H1 (cell line): Measurements from ENCODE around the gene SH2B3. TPM values are rescaled to one million over a fixed set of nuclear protein-coding genes. Genes with fewer than 3 reads are reported as not detected.

Experiments
- CTCF ChIA-PET: fragments of 300-600 bp; sonication (Branson Sonifier 250); formaldehyde crosslinking; loops from one replicate; lab custom pipeline; 2021; ENCODE audit not compliant: partially characterized antibody; lab: Charles Lee
- POLR2A ChIA-PET: fragments of 300-600 bp; sonication (Branson Sonifier 250); formaldehyde crosslinking; loops from one replicate; lab custom pipeline; 2021; ENCODE audit warnings: inconsistent platforms; ENCODE audit not compliant: partially characterized antibody; lab: Charles Lee
- DNase-seq, 2 experiments: peaks; one replicate each; pipeline versions ENCODE4 v3.0.0 to v3.0.0-alpha.2; 2010 to 2022; ENCODE audit warnings: low spot score in 2 of 2, low read depth in 1 of 2, mixed read lengths in 1 of 2
- FAIRE-seq: peaks from 2 replicates; lab custom pipeline; 2011; peaks lifted over from hg19 to GRCh38; lab: Jason Lieb, UNC
- H2AFZ ChIP-seq: 2 replicates; pipeline ENCODE4 v1.8.1; 2012; ENCODE audit warnings: low read length, inconsistent platforms
- H2AK5ac ChIP-seq: 2 replicates; pipeline ENCODE4 v1.6.1; 2013; ENCODE audit warnings: low read depth, low read length
- H2BK120ac ChIP-seq: replicated peaks from 2 replicates; pipeline ENCODE3; 2013; ENCODE audit warnings: low read depth, low read length, inconsistent platforms
- H2BK12ac ChIP-seq: 2 replicates; pipeline ENCODE4 v1.6.1; 2013; ENCODE audit warnings: low read depth, low read length
- H2BK15ac ChIP-seq: 2 replicates; pipeline ENCODE4 v1.6.1; 2013; ENCODE audit warnings: low read length
- H2BK20ac ChIP-seq: 2 replicates; pipeline ENCODE4 v1.6.1; 2013; ENCODE audit warnings: low read length
- H2BK5ac ChIP-seq: 2 replicates; pipeline ENCODE4 v1.6.1; 2013; ENCODE audit warnings: low read depth, low read length
- H3K14ac ChIP-seq: 2 replicates; pipeline ENCODE4 v1.6.1; 2013; ENCODE audit warnings: inconsistent platforms; ENCODE audit not compliant: insufficient read length
- H3K18ac ChIP-seq: 2 replicates; pipeline ENCODE4 v1.6.1; 2013; ENCODE audit warnings: low read length; ENCODE audit errors: extremely low read depth
- H3K23ac ChIP-seq: 2 replicates; pipeline ENCODE4 v1.6.1; 2013; ENCODE audit warnings: inconsistent platforms; ENCODE audit not compliant: insufficient read length
- H3K23me2 ChIP-seq: 2 replicates; pipeline ENCODE4 v1.6.1; 2013; ENCODE audit warnings: low read depth, low read length
- H3K27ac ChIP-seq: 2 replicates; pipeline ENCODE4 v1.6.1; 2011; ENCODE audit warnings: low read depth, low read length, inconsistent platforms
- H3K27me3 ChIP-seq, 4 experiments: replicated peaks in 1 of 4; 1 replicate in 1 of 4; 2 replicates in 3 of 4; pipeline versions ENCODE4 v1.6.1 to v1.8.1; 2011 to 2013; ENCODE audit warnings: low read length in 3 of 4, mild to moderate bottlenecking in 3 of 4, inconsistent platforms in 2 of 4, mixed read lengths in 2 of 4, moderate library complexity in 1 of 4; ENCODE audit not compliant: control insufficient read depth in 3 of 4, insufficient read depth in 3 of 4; ENCODE audit errors: extremely low read depth in 1 of 4
- H3K36me3 ChIP-seq, 4 experiments: 2 replicates each; pipeline versions ENCODE4 v1.6.1 to v1.8.1; 2011 to 2013; ENCODE audit warnings: mild to moderate bottlenecking in 4 of 4, low read length in 3 of 4, moderate library complexity in 2 of 4, control low read depth in 1 of 4, inconsistent platforms in 1 of 4; ENCODE audit not compliant: insufficient read depth in 4 of 4, control insufficient read depth in 2 of 4
- H3K4ac ChIP-seq: replicated peaks from 2 replicates; pipeline ENCODE3; 2013; ENCODE audit warnings: low read length, low read depth, mixed read lengths, inconsistent platforms; ENCODE audit not compliant: insufficient read length
- H3K4me1 ChIP-seq, 4 experiments: replicated peaks in 1 of 4; 1 replicate in 1 of 4; 2 replicates in 3 of 4; pipeline versions ENCODE4 v1.6.1 to v1.8.1; 2011 to 2013; ENCODE audit warnings: low read length in 3 of 4, inconsistent platforms in 2 of 4, mixed read lengths in 1 of 4; ENCODE audit not compliant: insufficient read depth in 4 of 4, control insufficient read depth in 3 of 4
- H3K4me2 ChIP-seq, 2 experiments: 2 replicates each; pipeline versions ENCODE4 v1.6.1 to v1.8.1; 2011 to 2013; ENCODE audit warnings: low read depth in 2 of 2, low read length in 2 of 2, control low read depth in 1 of 2, inconsistent platforms in 1 of 2, mild to moderate bottlenecking in 1 of 2; ENCODE audit not compliant: insufficient read depth in 1 of 2
- H3K4me3 ChIP-seq, 4 experiments: fragments of 200-600, 300-600 bp in 1 of 4; sonication (generic), shearing (Covaris generic), sonication (Bioruptor Twin) in 1 of 4; 2 replicates each; pipeline versions ENCODE4 v1.5.1 to v1.8.1; 2011 to 2016; ENCODE audit warnings: low read length in 4 of 4, low read depth in 3 of 4, control low read depth in 2 of 4, inconsistent platforms in 2 of 4, mild to moderate bottlenecking in 2 of 4, mixed read lengths in 1 of 4, moderate library complexity in 1 of 4; ENCODE audit not compliant: insufficient read depth in 2 of 4; ENCODE audit errors: extremely low read depth in 1 of 4
- H3K56ac ChIP-seq: replicated peaks from 2 replicates; pipeline ENCODE3; 2013; ENCODE audit warnings: low read depth, mild to moderate bottlenecking, mixed read lengths, low read length, inconsistent platforms; ENCODE audit not compliant: insufficient read length
- H3K79me1 ChIP-seq: 2 replicates; pipeline ENCODE4 v1.6.1; 2013; ENCODE audit warnings: low read depth, low read length, control low read depth
- H3K79me2 ChIP-seq, 2 experiments: 2 replicates each; pipeline versions ENCODE4 v1.6.1 to v1.8.1; 2012 to 2013; ENCODE audit warnings: low read length in 2 of 2, mild to moderate bottlenecking in 2 of 2, inconsistent platforms in 1 of 2; ENCODE audit not compliant: insufficient read depth in 2 of 2, control insufficient read depth in 1 of 2
- H3K9ac ChIP-seq, 4 experiments: replicated peaks in 1 of 4; 1 replicate in 1 of 4; 2 replicates in 3 of 4; pipeline versions ENCODE4 v1.6.1 to v1.8.1; 2011 to 2013; ENCODE audit warnings: low read depth in 3 of 4, low read length in 3 of 4, control low read depth in 2 of 4, mild to moderate bottlenecking in 2 of 4, moderate library complexity in 2 of 4, inconsistent platforms in 1 of 4; ENCODE audit errors: extremely low read depth in 1 of 4
- H3K9me3 ChIP-seq, 2 experiments: 2 replicates each; pipeline versions ENCODE4 v1.6.1 to v1.8.1; 2012 to 2013; ENCODE audit warnings: mild to moderate bottlenecking in 2 of 2, moderate library complexity in 2 of 2, control low read depth in 1 of 2, inconsistent platforms in 1 of 2, low read depth in 1 of 2, low read length in 1 of 2, mixed read lengths in 1 of 2; ENCODE audit not compliant: insufficient read depth in 2 of 2
- H4K20me1 ChIP-seq, 2 experiments: replicated peaks in 1 of 2; 2 replicates each; pipeline versions ENCODE3 to v1.8.1; 2011 to 2013; ENCODE audit warnings: inconsistent platforms in 2 of 2, low read length in 2 of 2, mild to moderate bottlenecking in 1 of 2; ENCODE audit not compliant: insufficient read depth in 2 of 2, control insufficient read depth in 1 of 2
- H4K5ac ChIP-seq: 2 replicates; pipeline ENCODE4 v1.6.1; 2013; ENCODE audit warnings: low read length, low read depth, mixed read lengths, inconsistent platforms; ENCODE audit not compliant: insufficient read length
- H4K8ac ChIP-seq: 2 replicates; pipeline ENCODE4 v1.8.0; 2013; ENCODE audit warnings: mild to moderate bottlenecking, moderate library complexity, low read length, inconsistent platforms; ENCODE audit not compliant: insufficient read depth; ENCODE audit errors: extremely low read depth
- H4K91ac ChIP-seq: replicated peaks from 2 replicates; pipeline ENCODE3; 2013; ENCODE audit warnings: low read length, mixed read lengths, inconsistent platforms; ENCODE audit not compliant: insufficient read length
- ASH2L ChIP-seq: fragments of 200-600, 300-600 bp; sonication (generic); IDR thresholded peaks from one replicate; pipeline ENCODE4 v1.7.1; 2017; ENCODE audit warnings: low read length
- ATF2 ChIP-seq: IDR thresholded peaks from 2 replicates; pipeline ENCODE4 v1.6.1; 2012; ENCODE audit warnings: low read length, inconsistent platforms
- CTCF ChIP-seq, 3 experiments: IDR thresholded peaks; 1 replicate in 2 of 3; 2 replicates in 1 of 3; pipeline versions ENCODE4 v1.5.1 to v1.6.1; 2011; ENCODE audit warnings: low read length in 3 of 3, mild to moderate bottlenecking in 3 of 3, inconsistent platforms in 2 of 3, low read depth in 1 of 3, moderate library complexity in 1 of 3; ENCODE audit not compliant: insufficient read depth in 1 of 3; ENCODE audit errors: control extremely low read depth in 1 of 3
- GABPA ChIP-seq: IDR thresholded peaks from 2 replicates; pipeline ENCODE4 v1.6.1; 2011; ENCODE audit warnings: mild to moderate bottlenecking, low read length, moderate library complexity, borderline replicate concordance; ENCODE audit not compliant: insufficient read depth
- NANOG ChIP-seq: IDR thresholded peaks from 2 replicates; pipeline ENCODE4 v1.6.1; 2011; ENCODE audit warnings: low read length, low read depth, mild to moderate bottlenecking, inconsistent platforms; ENCODE audit not compliant: insufficient read depth, poor library complexity, severe bottlenecking
- SIX5 ChIP-seq: IDR thresholded peaks from 2 replicates; pipeline ENCODE4 v1.6.1; 2011; ENCODE audit warnings: mild to moderate bottlenecking, low read depth, low read length
- SP2 ChIP-seq: IDR thresholded peaks from 2 replicates; pipeline ENCODE4 v1.6.1; 2012; ENCODE audit warnings: mild to moderate bottlenecking, low read length, inconsistent platforms
- WGBS, 2 experiments: shearing (Covaris generic) in 1 of 2; methylation state at CpG; one replicate each; pipeline versions ENCODE4 v1.1.6 to v1.1.7; 2013 to 2015; ENCODE audit warnings: low lambda C conversion rate in 2 of 2, mixed read lengths in 2 of 2, inconsistent platforms in 1 of 2, low coverage in 1 of 2, missing lambda C conversion rate in 1 of 2; ENCODE audit not compliant: insufficient replicate concordance in 2 of 2, insufficient coverage in 1 of 2, insufficient read length in 1 of 2; ENCODE audit errors: extremely low coverage in 1 of 2, missing lambda C conversion rate in 1 of 2; 5-methylcytosine and 5-hydroxymethylcytosine counted together
- polyA plus RNA-seq, 7 experiments: library from polyadenylated mRNA; depleted of rRNA in 3 of 7; stranded (reverse) in 5 of 7; unstranded in 2 of 7; fragments of >200 nt in 5 of 7; fragments of 200-250 nt in 2 of 7; gene quantifications; 1 replicate in 5 of 7; 2 replicates in 1 of 7; 4 replicates in 1 of 7; pipeline versions ENCODE4 v1.2.1 to v1.2.3, GENCODE V29; 2011 to 2013; ENCODE audit warnings: missing spikeins in 2 of 7, mixed read lengths in 2 of 7
- total RNA-seq: library from RNA; stranded (reverse); fragmentation: NEBNext Ultra II Directional; extraction: Animal tissue kit (Norgen Biotek cat#: 25700); gene quantifications from 2 replicates; pipeline ENCODE4 v1.2.1, GENCODE V29; 2021

The SH2B3 gene
- total and polyA plus RNA-seq, 2 of the 8 experiments (the other 6 are each of a cell fraction or from before 2014, with no cell fraction given), result 20.8 to 34.1 TPM

GRCh38 chr12:111440152-111440551 is 34.4 kb downstream of the SH2B3 start:
- no peak overlapping the region for H2AK5ac ChIP-seq
- H2BK20ac ChIP-seq, result no peak overlapping the region
- peaks cover 0 to 33% (median 24%) of the 10 kb centered on the region in 4 experiments; a peak in 6 of 7 replicates for H3K4me1 ChIP-seq
- no peak overlapping the region for H3K27ac ChIP-seq
- no peak overlapping the region for H3K4ac ChIP-seq
- H2BK15ac ChIP-seq, result no peak overlapping the region
- TF ChIP-seq SP2, result no peak
- no peak for TF ChIP-seq ASH2L
- TF ChIP-seq GABPA, result no peak
- TF ChIP-seq ATF2, result no peak
- TF ChIP-seq SIX5, result no peak
- no peak for TF ChIP-seq CTCF (IDR thresholded peaks at IDR 0.05; ENCODE audit: control extremely low read depth in 1 of 3, insufficient read depth in 1 of 3, low read depth in 1 of 3, low read length in 3 of 3)
- no peak for TF ChIP-seq NANOG
- no peak for DNase-seq
- H3K4me2 ChIP-seq, result no peak overlapping the region
- no peak overlapping the region for H4K91ac ChIP-seq
- peaks cover 30 to 34% of the 10 kb centered on the region in 2 experiments for H4K20me1 ChIP-seq
- no peak overlapping the region for H3K18ac ChIP-seq
- no peak overlapping the region for H2BK12ac ChIP-seq
- ChIA-PET POLR2A (interaction anchor here (0.6 to 1.6 kb wide), 5 partner anchors 10 to 44 kb away, joined by 3 to 5 read pairs (median 5); no protein-coding TSS in a partner anchor), CTCF (interaction anchor here (0.9 to 31.7 kb wide), 5 partner anchors 11 to 37 kb away, joined by 3 to 838 read pairs (median 80); partner anchors contain the start of gene SH2B3)
- H2AFZ ChIP-seq, result no peak overlapping the region
- H3K23me2 ChIP-seq, result no peaks in the 10 kb centered on the region
- H2BK5ac ChIP-seq, result no peak overlapping the region
- no peak overlapping the region for H4K8ac ChIP-seq
- no peaks in the 10 kb centered on the region for H3K27me3 ChIP-seq
- H3K14ac ChIP-seq, result no peak overlapping the region
- H3K56ac ChIP-seq, result no peak overlapping the region
- H3K79me1 ChIP-seq, result peaks cover 20% of the 10 kb centered on the region
- no peak overlapping the region for H3K4me3 ChIP-seq
- H3K79me2 ChIP-seq, result peaks cover 0 to 67% of the 10 kb centered on the region in 2 experiments; a peak in 2 of 4 replicates
- 91% methylated on average over 8 of the region's 8 CpGs; no CpG with 5 or more reads in 1 of the 2 experiments for WGBS, 2 experiments
- no peak overlapping the region for H4K5ac ChIP-seq
- no peak overlapping the region for H3K9ac ChIP-seq
- H3K9me3 ChIP-seq, result no peaks in the 10 kb centered on the region
- H2BK120ac ChIP-seq, result no peak overlapping the region
- FAIRE-seq, result no peak
- no peak overlapping the region for H3K23ac ChIP-seq
- peaks cover 0 to 3% (median 0%) of the 10 kb centered on the region in 4 experiments; a peak in 1 of 8 replicates for H3K36me3 ChIP-seq
